MCF 10A (cell line): ENCODE data around the gene FOXO3. TPM values are rescaled to one million over a fixed set of nuclear protein-coding genes. Genes with fewer than 3 reads are reported as not detected.

Source experiments
- BruUV-seq: library from RNA; stranded (reverse); fragments of 400-500 nt; replicated peaks from 2 replicates; lab custom pipeline; 2021; lab: Mats Ljungman, UMichigan
- CTCF ChIA-PET: fragments of 300-600 bp; sonication (Branson Sonifier 250); formaldehyde crosslinking; extraction: SDS; loops from one replicate; lab custom pipeline; 2021; ENCODE audit warnings: antibody characterized with exemption, inconsistent platforms; lab: Yijun Ruan, JAX
- POLR2A ChIA-PET: fragments of 300-600, 350-650 bp; sonication (Branson Sonifier 250); formaldehyde crosslinking; extraction: SDS; loops from one replicate; lab custom pipeline; 2020; ENCODE audit warnings: antibody characterized with exemption, inconsistent platforms; lab: Yijun Ruan, JAX
- DNase-seq: peaks from one replicate; pipeline ENCODE4 v3.0.0-alpha.2; 2018; ENCODE audit not compliant: unreplicated experiment
- H3K27ac Mint-ChIP-seq: one replicate; pipeline ENCODE4 v1.8.0; 2022; ENCODE audit warnings: mild to moderate bottlenecking, low read depth, mixed read lengths; ENCODE audit not compliant: unreplicated experiment
- H3K27me3 Mint-ChIP-seq: one replicate; pipeline ENCODE4 v1.8.0; 2022; ENCODE audit warnings: mixed read lengths; ENCODE audit not compliant: insufficient read depth, unreplicated experiment
- H3K36me3 Mint-ChIP-seq: one replicate; pipeline ENCODE4 v1.8.0; 2022; ENCODE audit warnings: mild to moderate bottlenecking, moderate library complexity, mixed read lengths; ENCODE audit not compliant: insufficient read depth, unreplicated experiment
- H3K4me1 Mint-ChIP-seq: one replicate; pipeline ENCODE4 v1.8.0; 2022; ENCODE audit warnings: mixed read lengths; ENCODE audit not compliant: insufficient read depth, unreplicated experiment
- H3K4me3 Mint-ChIP-seq: one replicate; pipeline ENCODE4 v1.8.0; 2022; ENCODE audit warnings: mild to moderate bottlenecking, moderate library complexity, mixed read lengths; ENCODE audit not compliant: unreplicated experiment
- H3K9me3 Mint-ChIP-seq: one replicate; pipeline ENCODE4 v1.8.0; 2022; ENCODE audit warnings: mixed read lengths; ENCODE audit not compliant: unreplicated experiment
- CTCF ChIP-seq: fragments of 200-600 bp; IDR thresholded peaks from one replicate; pipeline ENCODE4 v1.8.0; 2022; ENCODE audit warnings: antibody characterized with exemption, mild to moderate bottlenecking; ENCODE audit not compliant: unreplicated experiment
- intact Hi-C: fragments of 100-400 bp; cut with micrococcal nuclease; formaldehyde crosslinking; loops from 2 replicates; pipeline ENCODE4 v1.14.1; 2022
- total RNA-seq: library from RNA; stranded (reverse); gene quantifications from 2 replicates; pipeline ENCODE4 v1.2.3, GENCODE V29; 2022

Gene FOXO3
- total RNA-seq, 1 experiment from 2014 or later: 53.0 TPM

GRCh38 chr6:108671175-108671574 lies 110.5 kb downstream of the FOXO3 start:
- CTCF ChIA-PET: interaction anchor here (0.6 kb wide), 1 partner anchor 66 kb away, joined by 4 read pairs; no protein-coding TSS in a partner anchor
- no peak for TF ChIP-seq CTCF
- intact Hi-C loops: no loop called here
- Mint-ChIP-seq H3K9me3 (no peaks in the 10 kb centered on the region), H3K4me1 (peaks cover 38% of the 10 kb centered on the region), H3K27ac (no peak overlapping the region), H3K36me3 (peaks cover 95% of the 10 kb centered on the region), H3K4me3 (no peak overlapping the region), H3K27me3 (no peaks in the 10 kb centered on the region)
- BruUV-seq: no TSS peak
- POLR2A ChIA-PET: interaction anchor here (0.6 to 1.2 kb wide), 4 partner anchors 8 to 20 kb away, joined by 3 to 6 read pairs (median 3); no protein-coding TSS in a partner anchor
- DNase-seq: no peak

GRCh38 chr6:108671790-108672189 lies 111.1 kb downstream of the FOXO3 start:
- no peaks in the 10 kb centered on the region for H3K9me3 Mint-ChIP-seq
- H3K27ac Mint-ChIP-seq: no peak overlapping the region
- intact Hi-C loops: no loop called here
- H3K4me3 Mint-ChIP-seq: no peak overlapping the region
- no peaks in the 10 kb centered on the region for H3K27me3 Mint-ChIP-seq
- ChIA-PET POLR2A (interaction anchor here (0.6 to 1.2 kb wide), 4 partner anchors 10 to 176 kb away, joined by 3 to 6 read pairs (median 3); no protein-coding TSS in a partner anchor), CTCF (no interaction called here)
- BruUV-seq: no TSS peak
- no peak for DNase-seq
- peaks cover 38% of the 10 kb centered on the region for H3K4me1 Mint-ChIP-seq
- H3K36me3 Mint-ChIP-seq: peaks cover 94% of the 10 kb centered on the region
- TF ChIP-seq CTCF: no peak

- peaks cover 94% of the 10 kb centered on the region for H3K36me3 Mint-ChIP-seq
- DNase-seq: no peak
- no peaks in the 10 kb centered on the region for H3K9me3 Mint-ChIP-seq
- intact Hi-C loops: no loop called here
- TF ChIP-seq CTCF: no peak
- no TSS peak for BruUV-seq
- H3K27ac Mint-ChIP-seq: peak overlapping the region; percentile 87
- ChIA-PET POLR2A (no interaction called here), CTCF (no interaction called here)
- no peaks in the 10 kb centered on the region for H3K27me3 Mint-ChIP-seq
- H3K4me1 Mint-ChIP-seq: peaks cover 44% of the 10 kb centered on the region
- H3K4me3 Mint-ChIP-seq: no peak overlapping the region
Measured at GRCh38 chr6:108672641-108673040, 111.9 kb downstream of the FOXO3 start.

- ChIA-PET POLR2A (interaction anchor here (1.4 kb wide), 1 partner anchor 11 kb away, joined by 4 read pairs; no protein-coding TSS in a partner anchor), CTCF (no interaction called here)
- peaks cover 45% of the 10 kb centered on the region for H3K4me1 Mint-ChIP-seq
- no TSS peak for BruUV-seq
- no peaks in the 10 kb centered on the region for H3K9me3 Mint-ChIP-seq
- DNase-seq: no peak
- intact Hi-C loops: no loop called here
- H3K27me3 Mint-ChIP-seq: no peaks in the 10 kb centered on the region
- no peak for TF ChIP-seq CTCF
- no peak overlapping the region for H3K4me3 Mint-ChIP-seq
- peaks cover 94% of the 10 kb centered on the region for H3K36me3 Mint-ChIP-seq
- H3K27ac Mint-ChIP-seq: peak overlapping the region; percentile 87
Measured at GRCh38 chr6:108673153-108673552, 112.4 kb downstream of the FOXO3 start.
